OCI-LY3 (cell line): ENCODE results near the gene HTT.

Source experiments
- H2AFZ ChIP-seq: fragments of 200-600, 300-600 bp; shearing (Covaris generic); 2 replicates; pipeline ENCODE4 v1.6.0; 2014; ENCODE audit warnings: antibody characterized with exemption, low read depth, low read length
- H3K27ac ChIP-seq: fragments of 200-600, 300-600 bp; sonication (generic); 2 replicates; pipeline ENCODE4 v1.5.1; 2014; ENCODE audit warnings: mild to moderate bottlenecking, low read length, moderate library complexity, mixed read lengths
- H3K27me3 ChIP-seq: fragments of 200-600, 300-600 bp; sonication (generic); 2 replicates; pipeline ENCODE4 v1.6.1; 2014; ENCODE audit warnings: low read depth, low read length, mixed read lengths
- H3K36me3 ChIP-seq: fragments of 200-600, 300-600 bp; sonication (generic); replicated peaks from 2 replicates; pipeline ENCODE3; 2014; ENCODE audit warnings: low read depth, low read length, mixed read lengths
- H3K4me1 ChIP-seq: fragments of 300-600, 200-600 bp; sonication (generic); 2 replicates; pipeline ENCODE4 v1.6.1; 2014; ENCODE audit warnings: low read length, mixed read lengths
- H3K4me2 ChIP-seq: fragments of 200-600, 300-600 bp; sonication (generic); 2 replicates; pipeline ENCODE4 v1.6.1; 2014; ENCODE audit warnings: low read length, mixed read lengths
- H3K4me3 ChIP-seq: fragments of 300-600, 200-600 bp; sonication (generic); 2 replicates; pipeline ENCODE4 v1.5.1; 2014; ENCODE audit warnings: antibody characterized with exemption, mild to moderate bottlenecking, low read length, moderate library complexity
- H3K79me2 ChIP-seq: fragments of 300-600, 200-600 bp; shearing (Covaris generic); 2 replicates; pipeline ENCODE4 v1.6.1; 2014; ENCODE audit warnings: mild to moderate bottlenecking, low read length, mixed read lengths
- H3K9ac ChIP-seq: fragments of 300-600, 200-600 bp; shearing (Covaris generic); 2 replicates; pipeline ENCODE4 v1.6.0; 2014; ENCODE audit warnings: mild to moderate bottlenecking, low read length, moderate library complexity
- H3K9me3 ChIP-seq: fragments of 200-600, 300-600 bp; shearing (Covaris generic); 2 replicates; pipeline ENCODE4 v1.6.1; 2014; ENCODE audit warnings: low read length, mixed read lengths; ENCODE audit not compliant: insufficient read depth
- H4K20me1 ChIP-seq: fragments of 200-600, 300-600 bp; sonication (generic); 2 replicates; pipeline ENCODE4 v1.6.1; 2016; ENCODE audit warnings: low read length, mixed read lengths; ENCODE audit not compliant: insufficient read depth
- EZH2phosphoT487 ChIP-seq: fragments of 200-600 bp; shearing (Covaris generic); IDR thresholded peaks from 2 replicates; pipeline ENCODE4 v1.6.1; 2018; ENCODE audit warnings: antibody characterized with exemption, mixed run types, low read depth
- TF ChIP-seq, protein P1 (sequence below): fragments of 200-600, 300-600 bp; sonication (generic); IDR thresholded peaks from 2 replicates; pipeline ENCODE4 v1.5.1; 2014; ENCODE audit warnings: antibody characterized with exemption, low read length, low read depth

The HTT gene

DNA sequence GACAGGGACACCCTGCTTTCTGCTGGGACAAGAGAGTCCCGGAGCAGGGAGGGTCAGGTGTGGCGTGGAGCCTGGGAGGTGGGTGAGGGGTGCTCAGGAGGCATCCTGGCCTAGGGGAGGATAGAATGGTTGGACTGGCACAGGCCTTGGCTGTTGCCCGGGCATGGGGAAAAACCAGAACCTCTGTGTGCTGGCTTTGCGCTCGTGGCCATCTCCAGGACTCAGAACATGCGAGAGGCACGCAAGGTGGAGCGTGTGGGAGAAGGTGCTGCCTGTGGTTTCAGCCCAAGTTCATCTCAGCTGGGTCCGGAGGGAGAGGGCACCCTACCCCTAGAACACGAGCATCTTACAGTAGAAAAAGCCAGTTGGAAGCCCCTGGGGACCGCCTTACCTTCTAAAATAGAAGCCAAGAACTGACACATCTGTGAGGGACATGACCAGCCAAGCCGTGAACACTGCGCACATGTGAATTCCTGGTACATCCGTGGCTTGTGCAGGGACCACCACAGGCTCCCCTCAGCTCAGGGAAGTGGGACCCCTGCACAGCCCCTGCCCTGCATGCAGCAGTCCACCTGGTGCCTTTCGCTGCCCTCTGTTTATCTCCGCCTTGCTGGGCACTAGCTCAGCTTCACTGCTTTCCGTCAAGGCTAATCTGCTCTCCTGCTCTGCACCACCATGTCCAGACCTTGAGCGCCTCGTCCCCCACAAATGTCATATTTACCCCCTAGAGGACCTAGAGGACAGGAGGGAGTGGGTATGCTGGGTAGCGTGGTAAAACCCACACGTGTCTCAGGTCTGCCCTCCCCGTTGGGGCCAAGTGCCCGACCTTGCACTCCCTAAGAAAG is 187.9 kb downstream of the HTT start:
- no peaks in the 10 kb centered on the region for H3K36me3 ChIP-seq
- no peak overlapping the region for H2AFZ ChIP-seq
- H3K27me3 ChIP-seq: no peaks in the 10 kb centered on the region
- no peak for TF ChIP-seq EZH2phosphoT487
- TF ChIP-seq, protein P1, sequence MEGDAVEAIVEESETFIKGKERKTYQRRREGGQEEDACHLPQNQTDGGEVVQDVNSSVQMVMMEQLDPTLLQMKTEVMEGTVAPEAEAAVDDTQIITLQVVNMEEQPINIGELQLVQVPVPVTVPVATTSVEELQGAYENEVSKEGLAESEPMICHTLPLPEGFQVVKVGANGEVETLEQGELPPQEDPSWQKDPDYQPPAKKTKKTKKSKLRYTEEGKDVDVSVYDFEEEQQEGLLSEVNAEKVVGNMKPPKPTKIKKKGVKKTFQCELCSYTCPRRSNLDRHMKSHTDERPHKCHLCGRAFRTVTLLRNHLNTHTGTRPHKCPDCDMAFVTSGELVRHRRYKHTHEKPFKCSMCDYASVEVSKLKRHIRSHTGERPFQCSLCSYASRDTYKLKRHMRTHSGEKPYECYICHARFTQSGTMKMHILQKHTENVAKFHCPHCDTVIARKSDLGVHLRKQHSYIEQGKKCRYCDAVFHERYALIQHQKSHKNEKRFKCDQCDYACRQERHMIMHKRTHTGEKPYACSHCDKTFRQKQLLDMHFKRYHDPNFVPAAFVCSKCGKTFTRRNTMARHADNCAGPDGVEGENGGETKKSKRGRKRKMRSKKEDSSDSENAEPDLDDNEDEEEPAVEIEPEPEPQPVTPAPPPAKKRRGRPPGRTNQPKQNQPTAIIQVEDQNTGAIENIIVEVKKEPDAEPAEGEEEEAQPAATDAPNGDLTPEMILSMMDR: no peak
- H3K4me1 ChIP-seq: peaks cover 11% of the 10 kb centered on the region
- no peak overlapping the region for H3K4me2 ChIP-seq
- H3K79me2 ChIP-seq: no peaks in the 10 kb centered on the region
- no peaks in the 10 kb centered on the region for H3K9me3 ChIP-seq
- H4K20me1 ChIP-seq: no peaks in the 10 kb centered on the region; the same call in 1 of the 2 replicates
- H3K4me3 ChIP-seq: no peak overlapping the region
- no peak overlapping the region for H3K9ac ChIP-seq
- H3K27ac ChIP-seq: no peak overlapping the region

DNA sequence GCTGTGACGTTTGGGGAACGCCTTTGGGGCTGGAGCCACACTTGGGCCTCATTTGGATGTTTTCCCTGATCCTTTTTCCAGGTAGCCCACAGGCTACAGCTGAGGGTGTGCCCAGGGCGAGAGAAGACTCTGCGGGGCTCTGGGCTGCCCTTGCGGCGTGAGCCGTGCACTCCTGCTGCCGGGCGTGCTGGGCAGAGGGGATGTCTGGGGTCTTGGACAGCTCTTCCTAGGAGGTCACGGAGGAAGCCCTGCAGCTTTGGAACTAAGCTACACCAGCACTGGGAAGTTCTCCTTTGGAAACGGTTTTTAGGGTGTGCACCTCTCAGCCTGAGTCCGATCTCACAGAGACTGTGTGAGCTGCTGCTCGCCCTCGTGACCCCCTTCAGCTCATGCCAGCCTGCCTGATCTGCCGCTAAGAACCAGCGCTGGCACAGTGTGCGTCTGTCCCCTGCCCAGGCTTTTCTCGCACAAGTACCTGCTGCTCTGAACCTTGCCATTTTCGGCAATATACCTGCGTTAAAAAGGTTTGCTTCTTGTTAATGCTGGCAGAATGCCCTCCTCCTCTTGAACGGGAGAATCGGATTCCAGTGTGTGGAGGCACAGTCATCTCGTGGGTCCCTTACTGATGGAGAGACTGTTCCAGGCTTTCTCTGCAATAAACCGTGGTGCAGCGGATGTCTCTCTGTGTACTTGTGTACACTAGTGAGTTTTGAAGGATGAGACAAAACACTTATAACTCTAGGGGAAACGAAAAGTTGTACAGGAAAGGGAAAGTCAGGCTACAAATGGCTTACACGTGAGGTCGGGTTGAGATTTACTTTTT is 188.8 kb downstream of the HTT start:
- TF ChIP-seq, protein P1: no peak
- no peak for TF ChIP-seq EZH2phosphoT487
- no peak overlapping the region for H3K4me3 ChIP-seq
- peaks cover 3% of the 10 kb centered on the region for H3K4me1 ChIP-seq
- no peak overlapping the region for H3K4me2 ChIP-seq
- no peak overlapping the region for H2AFZ ChIP-seq
- H3K9me3 ChIP-seq: no peaks in the 10 kb centered on the region
- no peaks in the 10 kb centered on the region for H3K27me3 ChIP-seq
- H4K20me1 ChIP-seq: no peaks in the 10 kb centered on the region
- no peaks in the 10 kb centered on the region for H3K79me2 ChIP-seq
- H3K36me3 ChIP-seq: no peaks in the 10 kb centered on the region
- no peak overlapping the region for H3K9ac ChIP-seq
- H3K27ac ChIP-seq: no peak overlapping the region

DNA sequence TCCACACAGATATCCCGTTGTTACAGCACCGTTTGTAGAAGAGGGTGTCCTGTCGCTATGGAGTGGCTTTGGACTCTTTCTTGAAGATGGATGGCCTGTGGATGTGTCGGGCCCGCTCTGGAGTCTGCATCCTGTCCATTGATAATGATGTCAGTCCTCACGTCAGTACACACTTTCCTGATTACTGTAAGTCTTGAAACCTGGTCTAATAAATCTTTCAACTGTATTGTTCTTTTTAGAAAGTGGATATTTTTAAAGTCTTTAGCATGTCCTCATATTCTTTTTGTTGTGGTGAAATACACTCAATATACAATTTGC is 189.4 kb downstream of the HTT start:
- Histone ChIP-seq H3K4me1 (no peaks in the 10 kb centered on the region), H3K79me2 (no peaks in the 10 kb centered on the region), H3K9ac (no peak overlapping the region), H3K27ac (no peak overlapping the region), H2AFZ (no peak overlapping the region), H3K4me3 (no peak overlapping the region), H3K27me3 (no peaks in the 10 kb centered on the region), H4K20me1 (no peaks in the 10 kb centered on the region), H3K9me3 (no peaks in the 10 kb centered on the region), H3K4me2 (no peak overlapping the region), H3K36me3 (no peaks in the 10 kb centered on the region)
- TF ChIP-seq, protein P1: no peak
- no peak for TF ChIP-seq EZH2phosphoT487

DNA sequence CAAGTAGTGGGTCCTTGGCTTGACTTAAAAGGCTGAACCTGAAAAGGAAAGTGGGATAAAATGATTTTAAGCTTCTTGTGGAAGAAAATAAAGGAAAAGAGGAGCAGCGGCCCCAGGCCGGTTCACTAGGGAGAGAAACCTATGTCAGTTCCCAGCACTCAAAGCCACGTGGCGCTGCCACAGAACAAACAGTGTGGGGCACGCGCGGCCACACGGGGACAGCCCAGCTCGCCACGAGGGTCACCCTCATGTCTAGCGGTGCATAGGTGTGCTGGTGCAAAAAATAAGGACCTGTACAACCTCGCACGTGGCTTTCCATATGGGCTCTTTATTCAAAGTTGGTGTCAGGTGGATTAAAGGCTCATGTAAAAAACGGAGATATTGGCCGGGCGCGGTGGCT is 191.6 kb downstream of the HTT start:
- H3K79me2 ChIP-seq: no peaks in the 10 kb centered on the region
- H3K36me3 ChIP-seq: no peaks in the 10 kb centered on the region
- H3K27me3 ChIP-seq: no peaks in the 10 kb centered on the region
- TF ChIP-seq, protein P1: no peak
- no peak for TF ChIP-seq EZH2phosphoT487
- H2AFZ ChIP-seq: no peak overlapping the region
- no peak overlapping the region for H3K9ac ChIP-seq
- H3K4me3 ChIP-seq: no peak overlapping the region
- H3K4me1 ChIP-seq: no peaks in the 10 kb centered on the region
- no peak overlapping the region for H3K27ac ChIP-seq
- H3K4me2 ChIP-seq: no peak overlapping the region
- H4K20me1 ChIP-seq: no peaks in the 10 kb centered on the region
- H3K9me3 ChIP-seq: no peaks in the 10 kb centered on the region
